ENCODE measurements around the gene CHST11.

Gene CHST11

DNA sequence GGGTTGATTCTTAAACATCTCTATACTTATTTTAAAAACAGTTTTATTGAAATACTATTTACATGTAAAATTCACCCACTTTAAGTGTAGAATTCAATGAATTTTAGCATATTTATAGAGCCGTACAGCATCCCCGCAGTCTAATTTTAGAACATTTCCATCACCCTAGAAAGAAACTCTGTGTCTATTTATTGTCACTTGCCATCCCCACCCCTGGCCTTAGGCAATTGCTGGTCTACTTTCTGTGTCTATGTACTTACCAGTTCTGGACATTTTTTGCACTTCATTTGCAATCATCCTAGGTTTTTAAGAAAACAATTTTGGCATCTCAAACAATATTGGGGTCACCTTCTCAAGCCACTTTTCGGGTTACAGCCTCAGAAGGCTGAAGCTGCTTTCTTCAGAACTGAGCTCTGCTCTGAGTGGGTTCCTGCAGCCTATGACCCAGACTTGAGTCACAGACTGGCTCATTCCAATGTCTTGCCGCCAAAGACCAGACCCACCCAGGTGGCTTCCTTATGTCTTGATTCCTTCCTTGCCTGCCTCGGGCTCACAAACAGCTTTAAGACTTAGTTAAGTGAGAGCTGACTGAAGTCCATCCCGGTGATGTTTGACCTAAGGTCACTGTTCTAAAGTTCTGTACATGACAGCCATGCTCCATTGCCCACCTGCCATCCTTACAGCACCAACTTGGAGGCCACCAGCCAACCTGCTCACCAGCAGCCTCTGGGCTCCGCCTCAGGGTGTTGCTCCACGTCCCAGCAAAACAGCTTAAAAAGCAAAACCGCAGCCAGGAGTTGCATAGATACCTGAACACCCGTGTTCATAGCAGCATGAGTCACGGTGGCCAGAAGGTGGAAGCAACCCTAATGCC lies 131.5 kb downstream of the CHST11 start:
- DNase-seq: no peak

DNA sequence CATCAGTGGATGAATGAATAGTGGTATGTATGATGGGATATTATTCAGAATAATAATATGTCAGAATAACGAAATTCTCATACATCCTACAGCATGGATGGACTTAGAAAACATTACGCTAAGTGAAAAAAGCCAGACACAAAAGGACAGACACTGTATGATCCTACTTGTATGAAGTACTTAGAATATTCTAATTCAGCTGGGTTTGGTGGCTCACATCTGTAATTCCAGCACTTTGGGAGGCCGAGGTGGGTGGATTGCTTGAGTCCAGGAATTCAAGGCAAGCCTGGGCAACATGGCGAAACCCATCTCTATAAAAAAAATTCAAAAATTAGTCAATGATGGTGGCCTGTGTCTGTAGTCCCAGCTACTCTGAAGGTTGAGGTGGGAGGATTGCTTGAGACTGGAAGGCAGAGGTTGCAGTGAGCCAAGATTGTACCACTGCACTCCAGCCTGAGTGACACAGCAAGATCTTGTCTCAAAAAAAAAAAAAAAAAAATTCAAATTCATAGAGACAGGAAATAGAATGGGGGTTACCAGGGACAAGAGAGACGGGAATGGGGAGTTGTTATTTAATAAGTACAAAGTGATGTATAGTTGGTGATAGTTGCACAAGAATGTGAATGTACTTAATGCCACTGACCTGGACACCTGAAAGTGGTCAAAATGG lies 132.3 kb downstream of the CHST11 start:
- no peak for DNase-seq

DNA sequence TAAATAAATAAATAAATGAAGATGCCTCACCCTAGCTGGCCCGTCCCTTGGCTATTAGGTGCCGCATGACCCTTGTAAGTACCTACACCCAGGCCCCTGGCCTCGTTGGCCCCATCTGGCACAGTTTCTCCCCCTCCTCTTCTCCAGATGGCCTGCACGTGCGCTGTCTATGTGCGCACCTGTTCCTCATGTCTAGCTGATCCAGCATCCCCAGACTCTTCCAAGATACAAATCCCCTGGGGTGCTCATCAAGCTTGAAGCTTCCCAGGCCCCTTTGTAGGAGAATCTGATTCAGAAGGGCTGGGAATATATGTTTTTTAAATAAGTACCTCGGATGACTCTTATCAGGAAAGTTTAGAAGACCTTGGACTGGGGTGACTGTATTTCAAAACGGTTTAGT lies 133.3 kb downstream of the CHST11 start:
- DNase-seq: no peak

DNA sequence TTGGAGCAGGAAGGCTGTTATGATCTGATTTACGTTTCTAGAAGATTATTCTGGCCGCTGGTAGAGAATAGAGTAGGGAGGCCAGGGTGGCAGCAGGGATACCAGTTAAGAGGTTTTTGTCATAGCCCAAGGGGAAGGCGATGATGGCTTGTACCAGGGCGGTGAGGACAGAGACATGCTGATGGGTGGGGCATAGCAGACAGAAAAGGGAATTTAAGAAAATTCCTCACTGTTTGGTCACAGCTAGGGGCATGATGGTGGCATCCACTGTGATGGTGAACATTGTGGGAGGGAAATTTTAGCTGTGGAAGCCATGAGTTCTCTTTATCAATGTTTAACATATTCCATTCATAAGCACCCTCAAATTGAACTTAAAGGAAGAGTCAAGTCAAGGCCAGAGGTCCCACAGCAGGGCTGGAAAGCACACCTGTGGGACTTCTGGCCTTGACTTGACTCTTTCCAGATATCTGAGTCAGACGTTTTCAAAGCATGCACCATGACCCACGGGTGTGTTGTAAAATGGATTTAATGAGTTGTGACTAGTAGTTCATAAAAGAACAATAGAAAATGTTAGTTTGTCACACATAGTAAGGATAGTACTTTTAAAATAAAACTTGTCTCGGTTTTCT lies 134.6 kb downstream of the CHST11 start:
- no peak for DNase-seq

DNA sequence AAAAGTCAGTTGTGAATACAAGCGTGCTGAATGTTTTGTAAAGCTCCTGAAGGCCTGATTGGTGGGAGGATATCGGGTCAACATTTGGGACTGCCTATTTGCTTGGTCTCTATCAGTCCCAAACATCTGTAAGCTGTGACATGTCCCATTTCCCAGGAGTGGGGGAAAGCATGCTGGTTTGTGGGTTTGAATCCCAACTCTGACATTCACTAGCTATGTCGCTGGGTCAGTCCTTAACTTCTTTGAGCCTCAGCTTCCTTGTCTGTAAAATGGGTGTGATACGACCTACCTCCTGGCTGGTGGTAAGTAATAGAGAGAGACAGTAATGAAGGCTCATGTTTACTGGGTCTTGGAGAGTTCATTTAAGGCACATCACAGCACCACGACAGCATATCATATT lies 136.7 kb downstream of the CHST11 start:
- DNase-seq: no peak

DNA sequence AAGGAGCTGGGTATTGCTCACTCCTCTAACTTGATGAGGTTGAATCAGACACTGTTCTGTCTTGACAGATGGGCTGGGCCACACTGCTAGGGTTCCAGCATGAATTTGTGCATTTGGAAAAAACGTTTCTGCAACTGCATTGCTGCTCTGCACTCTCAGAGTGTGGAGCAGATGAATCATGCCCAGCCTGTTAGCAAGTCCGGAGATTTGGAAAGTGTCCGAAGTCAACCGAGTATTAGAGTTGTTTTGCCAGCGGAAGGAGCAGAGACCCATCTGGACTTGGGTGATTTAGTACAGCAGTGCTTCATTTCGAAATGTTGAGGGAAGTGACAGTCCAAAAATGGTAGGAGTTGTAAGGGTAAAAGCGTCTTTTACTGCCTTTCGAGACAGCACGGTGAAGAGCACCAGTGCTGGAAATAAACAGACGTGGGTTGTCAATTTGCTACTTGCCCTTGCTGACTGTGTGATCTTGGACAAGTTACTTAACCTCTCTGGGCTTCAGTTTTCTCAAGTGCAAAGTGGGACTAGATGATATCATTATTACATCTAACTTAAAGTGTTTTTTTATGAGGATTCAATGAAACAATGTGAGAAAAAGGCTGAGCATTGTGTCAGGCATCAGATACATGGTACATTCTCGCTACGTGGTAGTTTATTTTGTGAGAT lies 139.5 kb downstream of the CHST11 start:
- DNase-seq: no peak

DNA sequence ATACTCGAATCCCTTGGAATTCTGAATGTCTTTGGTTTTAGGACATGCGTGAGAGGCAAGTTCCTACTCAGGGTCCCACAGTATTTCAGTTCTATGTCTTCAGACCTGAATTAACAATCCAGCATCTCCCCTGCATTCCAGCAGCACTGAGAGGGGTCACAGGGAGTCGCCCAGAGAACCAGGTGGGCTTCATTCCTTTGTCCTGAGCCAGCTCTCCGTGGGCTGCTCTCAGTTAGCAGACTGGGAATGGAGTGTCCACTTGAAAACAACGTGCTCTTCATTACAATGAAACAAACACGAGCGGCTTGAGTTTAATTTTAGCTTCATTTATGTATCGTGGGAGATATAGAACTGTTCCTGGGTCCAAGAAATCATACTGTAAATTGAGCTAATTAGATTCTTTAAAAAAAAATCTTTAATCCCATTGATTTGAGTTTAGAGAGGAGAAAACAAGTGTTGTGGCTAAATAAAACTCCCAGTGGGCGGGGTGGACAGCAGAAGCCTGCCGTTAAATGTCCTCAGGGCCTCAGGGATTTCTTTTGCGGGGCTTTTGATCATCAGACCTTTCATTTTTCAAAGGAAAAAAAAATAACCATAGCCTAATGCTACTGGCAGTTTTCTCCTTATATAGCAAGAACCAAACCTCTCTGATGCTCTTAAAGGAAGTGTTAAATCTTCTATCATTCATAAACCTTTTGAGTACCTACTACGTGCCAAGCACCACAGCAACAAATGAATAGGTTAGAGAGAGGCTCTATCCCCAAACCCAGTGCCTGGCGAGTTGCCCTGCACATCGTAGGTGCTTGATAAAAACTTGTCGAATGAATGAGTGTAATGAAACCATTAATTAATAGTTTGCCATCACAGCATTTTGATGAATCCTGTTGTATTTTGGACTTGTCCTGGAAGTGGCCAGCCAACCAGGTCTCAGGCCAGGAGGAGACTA lies 140.4 kb downstream of the CHST11 start:
- no peak for DNase-seq

DNA sequence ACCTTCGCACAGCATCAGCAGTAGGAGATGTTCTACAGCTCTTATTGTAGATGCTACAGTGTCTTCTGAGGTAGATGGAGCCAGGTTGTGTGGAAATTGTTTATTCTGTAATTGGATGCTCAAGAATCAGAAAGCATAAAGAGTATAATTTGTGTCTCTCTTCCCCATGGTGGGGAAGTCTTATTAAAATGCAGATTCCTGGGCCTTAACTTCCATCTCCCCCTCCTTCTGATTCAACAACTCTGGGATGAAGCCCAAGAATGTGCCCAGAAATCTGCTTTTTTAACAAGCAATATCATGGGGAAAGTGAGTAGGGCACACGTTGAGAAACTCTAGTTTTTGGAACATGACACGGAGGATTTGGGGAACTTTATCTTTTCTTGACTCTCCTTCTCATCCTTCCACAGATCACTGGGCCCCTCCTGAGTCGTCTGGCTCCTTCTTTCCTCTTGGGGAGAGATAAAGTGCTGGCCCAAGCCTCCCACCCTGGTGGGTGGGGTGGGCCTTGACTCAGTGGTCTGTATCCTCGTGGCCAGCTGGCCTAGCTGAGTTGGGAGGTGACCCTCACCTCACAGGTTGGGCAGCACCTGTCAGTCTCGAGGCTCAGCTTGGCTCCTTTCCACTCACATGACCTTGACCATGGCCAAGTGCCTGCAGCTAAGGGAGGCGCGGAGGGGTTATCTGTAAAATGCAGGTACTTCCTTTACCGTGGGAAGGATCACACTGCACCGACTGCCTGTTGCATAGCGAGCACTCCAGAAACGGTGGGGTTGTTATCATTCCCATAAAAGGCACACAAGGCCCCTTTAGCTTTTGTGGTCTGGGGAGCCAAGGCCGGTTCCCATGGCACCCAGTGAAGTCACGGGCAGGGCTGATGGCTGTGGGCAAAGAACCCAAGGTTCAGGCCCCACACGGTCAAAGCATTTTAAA lies 141.9 kb downstream of the CHST11 start:
- DNase-seq: no peak

DNA sequence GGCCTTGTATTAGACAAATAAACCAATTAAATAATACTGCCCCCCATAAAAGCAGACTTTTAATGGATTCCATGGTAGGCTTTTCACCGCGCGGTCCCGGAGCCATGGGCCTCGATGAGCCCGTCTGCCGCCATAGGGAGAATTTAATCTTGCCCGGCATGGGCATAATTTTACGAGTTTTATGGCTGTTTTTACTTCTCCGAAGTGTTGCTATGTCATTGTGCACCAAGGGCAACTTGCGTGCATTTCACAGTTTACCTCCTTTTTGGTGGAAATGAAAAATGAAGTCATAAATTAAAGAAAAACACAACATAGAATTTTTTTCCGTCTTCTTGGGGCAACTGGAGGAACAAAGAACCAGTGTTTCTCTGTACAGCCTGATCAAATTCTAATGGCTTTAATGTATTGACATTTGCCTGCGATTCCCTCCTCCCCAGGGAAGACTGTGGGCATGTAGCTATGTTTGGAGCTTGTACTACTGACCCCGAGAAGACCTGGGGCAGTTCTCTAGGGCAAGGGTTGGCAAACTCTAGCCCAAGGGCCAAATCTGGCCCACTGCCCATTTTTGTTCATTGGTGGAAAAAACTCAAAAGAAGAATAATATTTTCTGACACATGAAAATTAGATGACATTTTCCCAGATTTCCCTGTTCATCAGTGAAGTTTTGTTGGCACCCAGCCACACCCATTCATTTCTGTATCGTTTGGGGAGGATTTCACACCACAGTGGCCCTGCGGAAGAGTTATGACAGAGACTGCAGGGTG lies 142.7 kb downstream of the CHST11 start:
- no peak for DNase-seq

DNA sequence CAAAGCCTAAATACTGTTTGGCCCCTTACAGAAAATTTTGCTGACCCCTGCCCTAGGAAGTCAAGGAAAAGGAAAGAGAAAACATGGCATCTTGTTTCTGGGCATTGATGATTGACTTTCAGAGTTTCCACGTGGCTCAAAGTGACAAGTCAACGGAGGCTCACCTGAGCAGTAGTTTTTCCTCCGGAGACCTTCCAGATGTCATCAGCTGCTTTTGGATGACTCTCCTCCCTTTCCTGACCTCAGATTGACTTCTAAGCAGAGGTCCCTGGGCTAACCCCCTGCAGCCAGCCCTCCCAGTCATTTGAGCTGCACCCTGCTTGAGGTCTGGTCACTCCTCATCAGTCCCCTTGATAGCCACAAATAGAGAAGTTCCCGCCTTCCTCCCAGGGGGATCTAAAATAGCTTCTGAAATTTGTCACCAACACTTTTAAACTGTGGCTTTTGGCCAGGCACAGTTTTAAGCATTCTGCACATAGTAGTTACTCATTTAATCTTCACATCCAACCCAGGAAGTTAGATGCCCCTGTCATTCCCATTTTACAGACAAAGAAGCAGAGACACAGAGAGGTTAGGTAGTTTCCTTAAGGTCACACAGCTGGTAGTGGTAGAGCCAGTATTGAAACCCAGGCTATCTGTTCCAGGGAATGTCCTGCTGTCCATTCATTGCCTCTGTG lies 143.4 kb downstream of the CHST11 start:
- no peak for DNase-seq

DNA sequence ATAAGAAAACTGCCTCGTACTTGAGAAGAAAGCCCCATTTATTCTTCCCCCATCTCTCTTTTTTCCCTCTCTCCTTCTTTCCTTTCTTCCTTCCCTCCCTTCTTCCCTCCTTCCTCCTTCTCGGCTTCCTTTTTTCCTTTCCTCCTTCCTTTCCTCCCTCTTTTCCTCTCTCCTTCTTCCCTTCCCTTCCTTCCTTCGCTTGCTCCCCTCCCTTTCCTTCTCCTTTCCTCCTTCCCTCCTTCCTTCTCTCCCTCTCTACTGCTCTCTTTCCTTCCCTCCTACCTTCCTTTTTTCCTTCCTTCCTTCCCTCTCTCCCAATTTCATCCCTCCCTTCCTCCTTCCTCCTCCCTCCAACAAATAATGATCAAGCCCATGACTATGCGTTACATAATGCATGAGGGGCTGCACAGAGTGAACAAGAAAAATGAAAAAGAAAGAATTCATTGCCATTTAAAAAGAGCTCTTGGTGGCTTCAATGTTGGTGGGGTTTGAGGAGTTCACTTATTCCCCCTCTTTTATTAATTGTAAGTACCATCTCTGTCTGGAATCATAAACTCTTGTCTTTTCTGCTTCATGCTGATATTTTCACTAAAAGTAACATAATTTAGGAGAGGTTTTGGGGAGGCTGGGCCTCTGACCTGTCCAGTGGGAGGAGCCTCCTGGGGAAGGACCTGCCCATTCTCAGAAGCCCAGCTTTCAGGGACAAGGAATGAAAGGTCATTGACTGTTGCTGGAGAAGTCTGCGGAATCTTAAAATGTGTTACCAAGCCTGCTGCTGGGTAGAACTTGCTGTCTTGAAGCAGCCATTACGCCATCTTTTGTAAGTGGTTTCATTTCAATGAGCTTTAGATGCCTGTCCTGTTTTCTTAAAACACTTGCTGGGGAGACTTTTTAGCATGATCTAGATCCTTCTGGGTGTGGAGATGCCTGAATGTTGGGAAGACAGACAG lies 144.3 kb downstream of the CHST11 start:
- DNase-seq: no peak

DNA sequence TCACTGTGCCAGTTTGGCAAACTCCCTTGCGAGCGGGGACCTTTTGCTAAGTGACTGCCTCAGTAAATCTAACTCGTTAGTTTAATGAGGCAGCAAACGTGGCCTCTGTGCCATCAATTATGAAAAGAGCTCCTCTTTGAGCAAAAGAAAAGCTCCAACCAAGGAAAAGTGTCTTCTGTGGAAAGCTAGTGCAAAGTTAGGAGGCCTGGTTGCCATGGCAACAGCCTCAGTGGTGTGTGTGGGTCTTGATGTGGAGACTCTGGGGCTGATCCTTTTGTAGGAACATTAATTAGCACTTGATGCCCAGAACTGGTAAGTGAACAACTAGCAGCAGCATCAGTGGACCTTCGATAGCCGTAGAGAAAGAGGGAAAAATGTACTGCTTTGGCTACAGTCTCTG lies 145.7 kb downstream of the CHST11 start:
- DNase-seq: no peak

DNA sequence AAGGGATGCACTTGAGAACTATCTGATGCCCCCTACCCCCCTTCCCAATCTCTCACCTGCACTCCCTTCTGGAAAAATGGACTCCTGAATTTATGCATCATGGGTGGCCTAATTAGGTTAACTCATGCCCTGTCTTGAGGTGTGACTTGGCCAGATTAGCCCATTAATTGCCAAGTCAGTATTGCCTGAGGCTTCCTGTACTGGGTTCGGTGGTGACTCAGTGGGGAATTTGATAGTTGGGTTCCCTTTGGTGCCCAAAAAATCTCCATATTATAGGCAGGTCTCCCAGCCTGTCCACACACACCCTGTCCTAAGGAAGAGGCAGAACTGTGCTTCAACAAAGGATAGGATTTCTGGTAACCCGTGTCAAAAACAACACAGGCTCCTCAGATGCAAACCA lies 146.1 kb downstream of the CHST11 start:
- DNase-seq: no peak

DNA sequence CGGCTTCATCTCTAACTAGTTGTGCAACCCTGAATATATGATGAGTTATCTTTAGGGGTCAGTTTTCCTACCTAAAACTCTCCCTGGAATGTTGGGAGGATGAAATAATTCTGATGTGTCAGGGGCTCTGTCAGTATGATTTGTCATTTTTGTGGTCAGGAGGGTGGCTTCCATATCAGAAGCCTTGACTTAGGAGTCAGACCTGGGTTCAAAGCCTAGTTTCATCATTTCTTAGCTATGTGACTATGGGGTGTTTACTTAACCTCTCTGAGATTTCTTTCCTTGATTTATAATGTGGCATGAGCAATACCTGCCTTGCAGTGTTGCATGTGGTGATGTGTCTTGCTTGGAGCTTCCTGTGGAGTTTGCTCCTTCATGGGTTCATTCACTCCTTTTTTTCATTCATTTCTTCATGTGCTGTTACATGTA lies 146.8 kb downstream of the CHST11 start:
- DNase-seq: no peak

DNA sequence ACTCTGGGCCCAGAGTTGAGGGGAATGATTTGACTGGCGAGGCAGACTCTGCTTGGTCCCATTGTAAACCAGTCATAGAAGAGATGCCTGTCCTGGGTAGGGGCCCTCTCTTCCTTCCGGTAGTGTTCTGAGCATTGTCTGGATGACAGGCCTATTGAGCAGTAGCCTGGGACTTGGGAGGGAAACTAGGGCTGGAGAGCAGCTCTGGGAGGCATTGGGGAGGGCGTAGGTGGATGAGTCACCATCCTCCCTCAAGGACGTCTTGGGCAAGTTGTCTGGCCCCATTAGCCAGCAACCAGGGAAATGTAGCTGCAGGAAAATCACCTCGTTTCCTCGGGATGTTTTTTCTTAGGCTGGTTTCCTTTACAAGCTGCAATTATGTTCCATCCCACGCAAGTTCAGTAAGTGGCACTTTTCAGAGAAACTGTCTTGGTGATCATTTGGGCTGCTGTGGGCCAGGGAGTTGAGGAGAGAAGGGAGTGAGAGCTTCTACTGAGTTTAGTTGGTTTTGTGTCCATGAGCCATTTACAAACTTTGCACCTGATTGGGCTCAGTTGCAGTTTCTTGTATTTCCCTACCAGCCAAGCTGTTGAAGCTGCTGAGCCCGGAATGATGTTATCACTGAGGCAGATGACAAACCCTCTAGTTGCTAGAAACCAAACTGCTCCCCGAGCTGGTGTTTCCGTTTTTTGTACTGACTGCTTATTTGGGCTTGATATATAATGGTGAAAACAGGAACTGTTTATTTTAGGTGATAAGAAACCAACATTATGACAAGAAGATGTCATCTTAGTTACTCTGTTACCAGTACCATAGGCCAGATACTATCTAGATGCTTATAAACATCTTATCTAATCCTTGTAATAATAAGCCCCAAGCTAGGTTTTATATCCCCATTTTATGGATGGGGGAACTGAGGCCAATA lies 147.6 kb downstream of the CHST11 start:
- no peak for DNase-seq

DNA sequence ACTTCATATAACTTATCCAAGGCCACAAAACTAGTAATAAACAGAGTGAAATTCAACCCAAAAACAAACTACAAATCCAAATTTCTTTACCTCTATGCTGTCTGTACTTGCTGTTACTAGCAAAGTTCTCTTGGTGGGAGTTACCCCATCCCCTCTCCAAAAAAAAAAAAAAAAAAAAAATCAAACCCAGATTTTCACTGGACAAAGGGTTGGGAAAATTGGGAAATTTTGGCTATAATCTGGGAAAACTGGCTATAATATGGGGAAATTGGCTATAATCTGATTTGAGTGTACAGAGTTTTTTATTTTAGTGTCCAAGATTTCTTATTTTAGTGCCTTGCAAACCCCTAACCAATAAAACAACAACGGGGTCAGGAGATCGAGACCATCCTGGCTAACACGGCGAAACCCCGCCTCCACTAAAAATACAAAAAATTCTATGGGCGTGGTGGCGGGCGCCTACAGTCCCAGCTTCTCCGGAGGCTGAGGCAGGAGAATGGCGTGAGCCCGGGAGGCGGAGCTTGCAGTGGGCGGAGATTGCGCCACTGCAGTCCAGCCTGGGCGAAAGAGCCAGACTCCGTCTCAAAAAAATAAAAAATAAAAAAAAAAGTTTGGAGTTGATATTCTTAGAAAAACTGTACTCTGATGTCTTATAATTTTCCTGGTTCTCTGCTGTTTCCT lies 148.4 kb downstream of the CHST11 start:
- DNase-seq: no peak

DNA sequence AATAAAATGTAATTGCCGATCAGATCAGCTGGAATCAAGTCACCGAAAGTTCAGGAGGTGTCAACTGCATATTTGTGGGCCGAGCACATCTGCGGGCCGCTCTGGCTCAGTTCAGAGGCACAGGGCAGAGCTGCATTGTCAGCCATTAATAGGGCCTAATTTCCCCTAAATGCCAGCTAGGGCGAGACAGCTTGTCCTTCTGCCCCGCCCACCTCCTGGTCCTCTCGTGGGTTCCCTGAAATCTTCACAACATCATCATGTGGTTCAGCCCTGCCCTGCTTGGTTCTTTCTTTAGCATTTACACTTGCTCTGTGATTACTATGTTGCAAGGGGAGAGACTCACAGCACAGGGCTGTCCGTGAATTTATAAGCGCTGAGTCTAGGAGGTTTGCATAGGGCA lies 148.9 kb downstream of the CHST11 start:
- DNase-seq: no peak
